GM23338 (cell line): ENCODE measurements around the gene ARID1B. TPM values are rescaled to one million over a fixed set of nuclear protein-coding genes. Genes with fewer than 3 reads are reported as not detected.

ENCODE experiments used
- ATAC-seq: fragments of 200-7000 bp; cut with Tn5 transposase; 3 replicates; pipeline ENCODE4 v1.9.1; 2020
- DNase-seq: peaks from one replicate; pipeline ENCODE4 v3.0.0-alpha.2; 2015; ENCODE audit warnings: low spot score
- H2AFZ ChIP-seq: fragments of 200-600 bp; sonication (generic); 2 replicates; pipeline ENCODE4 v1.8.0; 2016; ENCODE audit warnings: antibody characterized with exemption, mild to moderate bottlenecking, moderate library complexity
- H3F3A ChIP-seq: fragments of 200-600 bp; sonication (generic); replicated peaks from 2 replicates; pipeline ENCODE4 v1.8.0; 2017; ENCODE audit warnings: antibody characterized with exemption, mixed run types, low read depth
- H3K27ac ChIP-seq: fragments of 200-600 bp; sonication (generic); 2 replicates; pipeline ENCODE4 v1.6.1; 2016; ENCODE audit warnings: low read depth
- H3K27me3 ChIP-seq: fragments of 200-600 bp; sonication (generic); 2 replicates; pipeline ENCODE4 v1.8.0; 2016; ENCODE audit warnings: mild to moderate bottlenecking, mixed run types, moderate library complexity; ENCODE audit not compliant: insufficient read depth
- H3K36me3 ChIP-seq: fragments of 200-600 bp; sonication (generic); 2 replicates; pipeline ENCODE4 v1.8.0; 2016; ENCODE audit warnings: mild to moderate bottlenecking; ENCODE audit not compliant: insufficient read depth
- H3K4me1 ChIP-seq: fragments of 200-600 bp; sonication (generic); 2 replicates; pipeline ENCODE4 v1.8.0; 2016; ENCODE audit warnings: mild to moderate bottlenecking, moderate library complexity; ENCODE audit not compliant: insufficient read depth
- H3K4me2 ChIP-seq: fragments of 200-600 bp; sonication (generic); 2 replicates; pipeline ENCODE4 v1.7.1; 2017; ENCODE audit warnings: mixed run types
- H3K4me3 ChIP-seq: fragments of 200-600 bp; sonication (generic); 2 replicates; pipeline ENCODE4 v1.6.1; 2016; ENCODE audit warnings: mixed run types
- H3K79me2 ChIP-seq: fragments of 200-600 bp; sonication (generic); replicated peaks from 2 replicates; pipeline ENCODE4 v1.8.0; 2017; ENCODE audit warnings: mild to moderate bottlenecking; ENCODE audit not compliant: insufficient read depth
- H3K9me2 ChIP-seq: fragments of 200-600 bp; sonication (generic); 2 replicates; pipeline ENCODE4 v1.8.0; 2017; ENCODE audit not compliant: insufficient read depth
- H4K20me1 ChIP-seq: fragments of 200-600 bp; sonication (generic); replicated peaks from 2 replicates; pipeline ENCODE4 v1.8.0; 2017; ENCODE audit warnings: mild to moderate bottlenecking; ENCODE audit not compliant: insufficient read depth
- H3K27ac Mint-ChIP-seq: 2 replicates; pipeline ENCODE4 v1.8.0; 2020; ENCODE audit warnings: inconsistent platforms, mild to moderate bottlenecking, moderate library complexity, mixed read lengths
- H3K27me3 Mint-ChIP-seq: 3 replicates; pipeline ENCODE4 v1.8.0; 2022; ENCODE audit warnings: low read depth, mild to moderate bottlenecking, moderate library complexity, mixed read lengths, inconsistent platforms; ENCODE audit not compliant: insufficient read depth, poor library complexity
- H3K36me3 Mint-ChIP-seq: 3 replicates; pipeline ENCODE4 v1.8.0; 2021; ENCODE audit warnings: low read depth, mild to moderate bottlenecking, inconsistent platforms, moderate library complexity, mixed read lengths
- H3K4me1 Mint-ChIP-seq: 3 replicates; pipeline ENCODE4 v1.8.0; 2020; ENCODE audit warnings: mild to moderate bottlenecking, inconsistent platforms, mixed read lengths
- H3K4me3 Mint-ChIP-seq: 3 replicates; pipeline ENCODE4 v1.8.0; 2021; ENCODE audit warnings: moderate library complexity, mild to moderate bottlenecking, inconsistent platforms, mixed read lengths
- H3K9me3 Mint-ChIP-seq: 3 replicates; pipeline ENCODE4 v1.8.0; 2020; ENCODE audit warnings: moderate library complexity, mild to moderate bottlenecking, inconsistent platforms, mixed read lengths
- CREB1 ChIP-seq: fragments of 250-450 bp; sonication (Bioruptor Pico); IDR thresholded peaks from 2 replicates; pipeline ENCODE4 v1.5.0; 2020; ENCODE audit warnings: low read depth, mild to moderate bottlenecking, moderate library complexity
- EZH2 ChIP-seq: fragments of 200-600 bp; sonication (generic); IDR thresholded peaks from one replicate; pipeline ENCODE4 v1.8.0; 2017; ENCODE audit warnings: antibody characterized with exemption, mild to moderate bottlenecking, low read depth; ENCODE audit not compliant: unreplicated experiment
- EZH2phosphoT487 ChIP-seq: fragments of 200-600 bp; sonication (generic); IDR thresholded peaks from one replicate; pipeline ENCODE4 v1.8.1; 2018; ENCODE audit warnings: antibody characterized with exemption; ENCODE audit not compliant: unreplicated experiment
- JUNB ChIP-seq: IDR thresholded peaks from one replicate; pipeline ENCODE4 v1.6.1; 2016; ENCODE audit warnings: antibody characterized with exemption; ENCODE audit not compliant: unreplicated experiment
- STAT1 ChIP-seq: IDR thresholded peaks from one replicate; pipeline ENCODE4 v1.6.1; 2016; ENCODE audit warnings: antibody characterized with exemption; ENCODE audit not compliant: unreplicated experiment
- ZNF114 ChIP-seq: fragments of 250-450 bp; sonication (Bioruptor Pico); IDR thresholded peaks from 2 replicates; pipeline ENCODE4 v1.5.0; 2020; ENCODE audit warnings: mild to moderate bottlenecking, moderate library complexity
- ZNF331 ChIP-seq: fragments of 250-450 bp; sonication (Bioruptor Pico); IDR thresholded peaks from 2 replicates; pipeline ENCODE4 v1.5.0; 2020; ENCODE audit warnings: low read depth, mild to moderate bottlenecking, moderate library complexity
- polyA plus RNA-seq: library from polyadenylated mRNA; unstranded; fragments of >200 nt; fragmentation: Nextera tagmentation; extraction: Ambion mirVana; gene quantifications from 2 replicates; pipeline ENCODE4 v1.2.1, GENCODE V29; 2016
- total RNA-seq: library from RNA; depleted of rRNA; stranded (reverse); fragments of >200 nt; shearing (Covaris generic); gene quantifications from 2 replicates; pipeline ENCODE4 v1.2.3, GENCODE V29; 2014
- TF ChIP-seq, protein P1 (sequence below): IDR thresholded peaks from one replicate; pipeline ENCODE4 v1.6.1; 2018; ENCODE audit warnings: antibody characterized with exemption; ENCODE audit not compliant: unreplicated experiment
- TF ChIP-seq, protein P2 (sequence below), 2 experiments: fragments of 200-600 bp in 1 of 2; sonication (generic) in 1 of 2; conservative IDR thresholded peaks; 2 replicates each; pipeline versions ENCODE4 v1.5.1 to v1.6.1; 2016 to 2017; ENCODE audit warnings: antibody characterized with exemption in 2 of 2, low read depth in 2 of 2, mild to moderate bottlenecking in 2 of 2, moderate library complexity in 1 of 2
- TF ChIP-seq, protein P3 (sequence below): fragments of 250-450 bp; sonication (Bioruptor Pico); IDR thresholded peaks from 2 replicates; pipeline ENCODE4 v1.5.0; 2020; ENCODE audit warnings: mild to moderate bottlenecking, moderate library complexity
- TF ChIP-seq, protein P4 (sequence below): IDR thresholded peaks from 2 replicates; pipeline ENCODE4 v1.6.1; 2016; ENCODE audit warnings: antibody characterized with exemption

ARID1B gene
- total and polyA plus RNA-seq, 2 experiments from 2014 or later, result 59.3 to 72.2 TPM

DNA sequence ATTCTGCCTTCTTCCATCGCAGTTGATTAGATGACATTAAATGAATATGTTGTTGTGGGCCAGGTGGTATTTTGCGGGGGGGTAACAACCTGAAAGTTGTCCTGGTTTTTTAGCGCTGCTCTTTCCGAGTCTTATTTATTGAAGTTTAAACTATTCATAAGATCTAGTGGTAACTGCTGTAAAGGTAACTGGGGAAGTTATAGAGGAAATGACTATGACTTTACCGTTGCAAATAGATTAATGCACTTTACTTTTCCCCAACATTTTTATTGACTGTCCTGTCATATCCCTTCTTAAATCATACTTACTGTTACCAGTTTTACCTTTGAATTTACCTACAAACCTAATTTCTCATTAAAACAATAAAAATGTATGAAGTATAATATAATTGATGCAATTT lies 173.4 kb downstream of the ARID1B start (continued):
- TF ChIP-seq, protein P1, sequence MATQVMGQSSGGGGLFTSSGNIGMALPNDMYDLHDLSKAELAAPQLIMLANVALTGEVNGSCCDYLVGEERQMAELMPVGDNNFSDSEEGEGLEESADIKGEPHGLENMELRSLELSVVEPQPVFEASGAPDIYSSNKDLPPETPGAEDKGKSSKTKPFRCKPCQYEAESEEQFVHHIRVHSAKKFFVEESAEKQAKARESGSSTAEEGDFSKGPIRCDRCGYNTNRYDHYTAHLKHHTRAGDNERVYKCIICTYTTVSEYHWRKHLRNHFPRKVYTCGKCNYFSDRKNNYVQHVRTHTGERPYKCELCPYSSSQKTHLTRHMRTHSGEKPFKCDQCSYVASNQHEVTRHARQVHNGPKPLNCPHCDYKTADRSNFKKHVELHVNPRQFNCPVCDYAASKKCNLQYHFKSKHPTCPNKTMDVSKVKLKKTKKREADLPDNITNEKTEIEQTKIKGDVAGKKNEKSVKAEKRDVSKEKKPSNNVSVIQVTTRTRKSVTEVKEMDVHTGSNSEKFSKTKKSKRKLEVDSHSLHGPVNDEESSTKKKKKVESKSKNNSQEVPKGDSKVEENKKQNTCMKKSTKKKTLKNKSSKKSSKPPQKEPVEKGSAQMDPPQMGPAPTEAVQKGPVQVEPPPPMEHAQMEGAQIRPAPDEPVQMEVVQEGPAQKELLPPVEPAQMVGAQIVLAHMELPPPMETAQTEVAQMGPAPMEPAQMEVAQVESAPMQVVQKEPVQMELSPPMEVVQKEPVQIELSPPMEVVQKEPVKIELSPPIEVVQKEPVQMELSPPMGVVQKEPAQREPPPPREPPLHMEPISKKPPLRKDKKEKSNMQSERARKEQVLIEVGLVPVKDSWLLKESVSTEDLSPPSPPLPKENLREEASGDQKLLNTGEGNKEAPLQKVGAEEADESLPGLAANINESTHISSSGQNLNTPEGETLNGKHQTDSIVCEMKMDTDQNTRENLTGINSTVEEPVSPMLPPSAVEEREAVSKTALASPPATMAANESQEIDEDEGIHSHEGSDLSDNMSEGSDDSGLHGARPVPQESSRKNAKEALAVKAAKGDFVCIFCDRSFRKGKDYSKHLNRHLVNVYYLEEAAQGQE, result no peak

DNA sequence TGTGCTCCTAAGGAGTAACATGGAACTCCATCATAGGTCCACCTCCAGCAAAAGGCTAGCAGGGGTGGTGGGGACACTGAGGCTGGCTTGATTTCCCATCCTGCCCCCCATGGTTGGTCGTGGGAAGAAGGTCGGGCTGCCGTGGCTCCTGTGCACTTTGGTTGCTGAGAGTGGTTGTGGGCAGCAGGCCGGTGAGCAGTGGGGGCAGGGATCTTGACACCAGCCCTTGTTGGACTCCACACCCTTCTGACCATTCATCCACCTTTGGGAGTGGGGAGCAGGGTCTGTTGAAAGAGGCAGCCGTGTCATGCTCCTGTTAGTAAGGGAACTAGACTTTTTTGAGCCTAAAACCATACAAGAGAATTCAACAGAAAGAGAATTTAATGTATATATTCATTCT lies 175.2 kb downstream of the ARID1B start:
- H3K4me1 ChIP-seq, result peaks cover 49% of the 10 kb centered on the region
- no peaks in the 10 kb centered on the region for H3K9me3 Mint-ChIP-seq
- H4K20me1 ChIP-seq, result no peaks in the 10 kb centered on the region; the same call in 1 of the 2 replicates
- ATAC-seq (no peak; the same call in 2 of the 3 replicates), DNase-seq (no peak)
- no peaks in the 10 kb centered on the region for H3K27me3 ChIP-seq
- no peak overlapping the region for H2AFZ ChIP-seq
- peak overlapping the region; percentile 52 for H3K4me2 ChIP-seq
- H3K4me1 Mint-ChIP-seq, result peaks cover 49% of the 10 kb centered on the region
- H3K4me3 ChIP-seq, result no peak overlapping the region
- H3K36me3 Mint-ChIP-seq, result no peaks in the 10 kb centered on the region
- H3K27me3 Mint-ChIP-seq, result no peaks in the 10 kb centered on the region
- H3K9me2 ChIP-seq, result no peaks in the 10 kb centered on the region
- no peak overlapping the region; the same call in 2 of the 3 replicates for H3K4me3 Mint-ChIP-seq
- H3K79me2 ChIP-seq, result peaks cover 100% of the 10 kb centered on the region
- no peaks in the 10 kb centered on the region for H3F3A ChIP-seq
- no peak overlapping the region for H3K27ac ChIP-seq
- peak overlapping the region; percentile 73 for H3K27ac Mint-ChIP-seq
- no peaks in the 10 kb centered on the region for H3K36me3 ChIP-seq
- TF ChIP-seq STAT1, result no peak
- TF ChIP-seq, protein P2, sequence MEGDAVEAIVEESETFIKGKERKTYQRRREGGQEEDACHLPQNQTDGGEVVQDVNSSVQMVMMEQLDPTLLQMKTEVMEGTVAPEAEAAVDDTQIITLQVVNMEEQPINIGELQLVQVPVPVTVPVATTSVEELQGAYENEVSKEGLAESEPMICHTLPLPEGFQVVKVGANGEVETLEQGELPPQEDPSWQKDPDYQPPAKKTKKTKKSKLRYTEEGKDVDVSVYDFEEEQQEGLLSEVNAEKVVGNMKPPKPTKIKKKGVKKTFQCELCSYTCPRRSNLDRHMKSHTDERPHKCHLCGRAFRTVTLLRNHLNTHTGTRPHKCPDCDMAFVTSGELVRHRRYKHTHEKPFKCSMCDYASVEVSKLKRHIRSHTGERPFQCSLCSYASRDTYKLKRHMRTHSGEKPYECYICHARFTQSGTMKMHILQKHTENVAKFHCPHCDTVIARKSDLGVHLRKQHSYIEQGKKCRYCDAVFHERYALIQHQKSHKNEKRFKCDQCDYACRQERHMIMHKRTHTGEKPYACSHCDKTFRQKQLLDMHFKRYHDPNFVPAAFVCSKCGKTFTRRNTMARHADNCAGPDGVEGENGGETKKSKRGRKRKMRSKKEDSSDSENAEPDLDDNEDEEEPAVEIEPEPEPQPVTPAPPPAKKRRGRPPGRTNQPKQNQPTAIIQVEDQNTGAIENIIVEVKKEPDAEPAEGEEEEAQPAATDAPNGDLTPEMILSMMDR (conservative IDR thresholded peaks at IDR 0.05; ENCODE audit: low read depth in 2 of 2), result no peak
- TF ChIP-seq EZH2phosphoT487, result no peak
- TF ChIP-seq ZNF114 (CRISPR knock-in tag), result no peak
- TF ChIP-seq EZH2, result no peak
- TF ChIP-seq, protein P3, sequence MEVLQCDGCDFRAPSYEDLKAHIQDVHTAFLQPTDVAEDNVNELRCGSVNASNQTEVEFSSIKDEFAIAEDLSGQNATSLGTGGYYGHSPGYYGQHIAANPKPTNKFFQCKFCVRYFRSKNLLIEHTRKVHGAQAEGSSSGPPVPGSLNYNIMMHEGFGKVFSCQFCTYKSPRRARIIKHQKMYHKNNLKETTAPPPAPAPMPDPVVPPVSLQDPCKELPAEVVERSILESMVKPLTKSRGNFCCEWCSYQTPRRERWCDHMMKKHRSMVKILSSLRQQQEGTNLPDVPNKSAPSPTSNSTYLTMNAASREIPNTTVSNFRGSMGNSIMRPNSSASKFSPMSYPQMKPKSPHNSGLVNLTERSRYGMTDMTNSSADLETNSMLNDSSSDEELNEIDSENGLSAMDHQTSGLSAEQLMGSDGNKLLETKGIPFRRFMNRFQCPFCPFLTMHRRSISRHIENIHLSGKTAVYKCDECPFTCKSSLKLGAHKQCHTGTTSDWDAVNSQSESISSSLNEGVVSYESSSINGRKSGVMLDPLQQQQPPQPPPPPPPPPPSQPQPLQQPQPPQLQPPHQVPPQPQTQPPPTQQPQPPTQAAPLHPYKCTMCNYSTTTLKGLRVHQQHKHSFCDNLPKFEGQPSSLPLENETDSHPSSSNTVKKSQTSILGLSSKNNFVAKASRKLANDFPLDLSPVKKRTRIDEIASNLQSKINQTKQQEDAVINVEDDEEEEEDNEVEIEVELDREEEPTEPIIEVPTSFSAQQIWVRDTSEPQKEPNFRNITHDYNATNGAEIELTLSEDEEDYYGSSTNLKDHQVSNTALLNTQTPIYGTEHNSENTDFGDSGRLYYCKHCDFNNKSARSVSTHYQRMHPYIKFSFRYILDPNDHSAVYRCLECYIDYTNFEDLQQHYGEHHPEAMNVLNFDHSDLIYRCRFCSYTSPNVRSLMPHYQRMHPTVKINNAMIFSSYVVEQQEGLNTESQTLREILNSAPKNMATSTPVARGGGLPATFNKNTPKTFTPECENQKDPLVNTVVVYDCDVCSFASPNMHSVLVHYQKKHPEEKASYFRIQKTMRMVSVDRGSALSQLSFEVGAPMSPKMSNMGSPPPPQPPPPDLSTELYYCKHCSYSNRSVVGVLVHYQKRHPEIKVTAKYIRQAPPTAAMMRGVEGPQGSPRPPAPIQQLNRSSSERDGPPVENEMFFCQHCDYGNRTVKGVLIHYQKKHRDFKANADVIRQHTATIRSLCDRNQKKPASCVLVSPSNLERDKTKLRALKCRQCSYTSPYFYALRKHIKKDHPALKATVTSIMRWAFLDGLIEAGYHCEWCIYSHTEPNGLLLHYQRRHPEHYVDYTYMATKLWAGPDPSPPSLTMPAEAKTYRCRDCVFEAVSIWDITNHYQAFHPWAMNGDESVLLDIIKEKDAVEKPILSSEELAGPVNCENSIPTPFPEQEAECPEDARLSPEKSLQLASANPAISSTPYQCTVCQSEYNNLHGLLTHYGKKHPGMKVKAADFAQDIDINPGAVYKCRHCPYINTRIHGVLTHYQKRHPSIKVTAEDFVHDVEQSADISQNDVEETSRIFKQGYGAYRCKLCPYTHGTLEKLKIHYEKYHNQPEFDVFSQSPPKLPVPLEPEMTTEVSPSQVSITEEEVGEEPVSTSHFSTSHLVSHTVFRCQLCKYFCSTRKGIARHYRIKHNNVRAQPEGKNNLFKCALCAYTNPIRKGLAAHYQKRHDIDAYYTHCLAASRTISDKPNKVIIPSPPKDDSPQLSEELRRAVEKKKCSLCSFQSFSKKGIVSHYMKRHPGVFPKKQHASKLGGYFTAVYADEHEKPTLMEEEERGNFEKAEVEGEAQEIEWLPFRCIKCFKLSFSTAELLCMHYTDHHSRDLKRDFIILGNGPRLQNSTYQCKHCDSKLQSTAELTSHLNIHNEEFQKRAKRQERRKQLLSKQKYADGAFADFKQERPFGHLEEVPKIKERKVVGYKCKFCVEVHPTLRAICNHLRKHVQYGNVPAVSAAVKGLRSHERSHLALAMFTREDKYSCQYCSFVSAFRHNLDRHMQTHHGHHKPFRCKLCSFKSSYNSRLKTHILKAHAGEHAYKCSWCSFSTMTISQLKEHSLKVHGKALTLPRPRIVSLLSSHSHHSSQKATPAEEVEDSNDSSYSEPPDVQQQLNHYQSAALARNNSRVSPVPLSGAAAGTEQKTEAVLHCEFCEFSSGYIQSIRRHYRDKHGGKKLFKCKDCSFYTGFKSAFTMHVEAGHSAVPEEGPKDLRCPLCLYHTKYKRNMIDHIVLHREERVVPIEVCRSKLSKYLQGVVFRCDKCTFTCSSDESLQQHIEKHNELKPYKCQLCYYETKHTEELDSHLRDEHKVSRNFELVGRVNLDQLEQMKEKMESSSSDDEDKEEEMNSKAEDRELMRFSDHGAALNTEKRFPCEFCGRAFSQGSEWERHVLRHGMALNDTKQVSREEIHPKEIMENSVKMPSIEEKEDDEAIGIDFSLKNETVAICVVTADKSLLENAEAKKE (CRISPR knock-in tag), result no peak
- TF ChIP-seq, protein P4, sequence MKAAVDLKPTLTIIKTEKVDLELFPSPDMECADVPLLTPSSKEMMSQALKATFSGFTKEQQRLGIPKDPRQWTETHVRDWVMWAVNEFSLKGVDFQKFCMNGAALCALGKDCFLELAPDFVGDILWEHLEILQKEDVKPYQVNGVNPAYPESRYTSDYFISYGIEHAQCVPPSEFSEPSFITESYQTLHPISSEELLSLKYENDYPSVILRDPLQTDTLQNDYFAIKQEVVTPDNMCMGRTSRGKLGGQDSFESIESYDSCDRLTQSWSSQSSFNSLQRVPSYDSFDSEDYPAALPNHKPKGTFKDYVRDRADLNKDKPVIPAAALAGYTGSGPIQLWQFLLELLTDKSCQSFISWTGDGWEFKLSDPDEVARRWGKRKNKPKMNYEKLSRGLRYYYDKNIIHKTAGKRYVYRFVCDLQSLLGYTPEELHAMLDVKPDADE, result no peak
- no peak for TF ChIP-seq JUNB
- TF ChIP-seq CREB1 (CRISPR knock-in tag), result no peak
- TF ChIP-seq ZNF331 (CRISPR knock-in tag), result no peak
